Peyer's patch (tissue), 4 donors: ENCODE results near the gene KRTAP23-1. TPM values are rescaled to one million over a fixed set of nuclear protein-coding genes. Genes with fewer than 3 reads are reported as not detected.
A peak's percentile ranks its signal among the peaks of the same experiment; 100 is the strongest.

Experiments
- DNase-seq, 3 donors: peaks; one replicate each; pipeline ENCODE4 v3.0.0-alpha.2; 2017 to 2019
- H3K27ac ChIP-seq, 4 donors: fragments of 200-600 bp; sonication (generic); one replicate each; pipeline ENCODE4 v1.5.1; 2016 to 2019
- H3K27me3 ChIP-seq, 2 donors: fragments of 200-600 bp; sonication (generic); one replicate each; pipeline ENCODE4 v1.5.1; 2019
- H3K36me3 ChIP-seq, 3 donors: fragments of 200-600 bp; sonication (generic); one replicate each; pipeline ENCODE4 v1.5.1; 2016 to 2019
- H3K4me1 ChIP-seq, 4 donors: fragments of 200-600 bp; sonication (generic); one replicate each; pipeline ENCODE4 v1.5.1; 2016 to 2019
- H3K4me3 ChIP-seq, 4 donors: fragments of 200-600 bp; sonication (generic); 1 replicate in 3 of 4; 2 replicates in 1 of 4; pipeline ENCODE4 v1.5.1; 2016 to 2019; ENCODE audit warnings: mild to moderate bottlenecking in 1 of 4
- H3K9me3 ChIP-seq, 4 donors: fragments of 200-600 bp; sonication (generic); one replicate each; pipeline ENCODE4 v1.5.1; 2016 to 2019; ENCODE audit warnings: mild to moderate bottlenecking in 1 of 4
- CTCF ChIP-seq, 6 experiments: fragments of 450-650 bp in 4 of 6; fragments of 200-600 bp in 2 of 6; sonication (generic) in 1 of 6; IDR thresholded peaks; one replicate each; pipeline ENCODE4 v1.5.1; 2017 to 2019; ENCODE audit warnings: antibody characterized with exemption in 6 of 6, mild to moderate bottlenecking in 3 of 6, moderate library complexity in 1 of 6
- POLR2A ChIP-seq, 2 donors: fragments of 450-650 bp; IDR thresholded peaks; one replicate each; pipeline ENCODE4 v1.5.1; 2017; ENCODE audit warnings: antibody characterized with exemption in 2 of 2, mild to moderate bottlenecking in 2 of 2, moderate library complexity in 2 of 2
- total RNA-seq, 4 donors: library from RNA; depleted of rRNA; stranded (reverse); fragments of >200 nt; gene quantifications; one replicate each; pipeline ENCODE4 v1.1.0, GENCODE V29; 2016

The KRTAP23-1 gene
- total RNA-seq, 4 donors from 2014 or later, result not detected

- Histone ChIP-seq H3K4me3 (no peak overlapping the region), H3K4me1 (no peaks in the 10 kb centered on the region), H3K9me3 (no peaks in the 10 kb centered on the region), H3K27ac (no peak overlapping the region), H3K27me3 (no peaks in the 10 kb centered on the region), H3K36me3 (no peaks in the 10 kb centered on the region)
- TF ChIP-seq POLR2A (IDR thresholded peaks at IDR 0.05), result no peak
- TF ChIP-seq CTCF (IDR thresholded peaks at IDR 0.05), result no peak
- no peak for DNase-seq
These were observed 6.1 kb upstream of the KRTAP23-1 start for GRCh38 chr21:30354308-30355005.

- Histone ChIP-seq H3K27ac (no peak overlapping the region), H3K36me3 (no peaks in the 10 kb centered on the region), H3K4me1 (no peaks in the 10 kb centered on the region), H3K27me3 (no peaks in the 10 kb centered on the region), H3K9me3 (no peaks in the 10 kb centered on the region), H3K4me3 (no peak overlapping the region)
- no peak for DNase-seq
- TF ChIP-seq POLR2A (IDR thresholded peaks at IDR 0.05), result no peak
- TF ChIP-seq CTCF (IDR thresholded peaks at IDR 0.05), result no peak
These were observed 3.1 kb upstream of the KRTAP23-1 start for GRCh38 chr21:30351534-30351933.

- Histone ChIP-seq H3K4me1 (no peaks in the 10 kb centered on the region), H3K27ac (no peak overlapping the region), H3K27me3 (no peaks in the 10 kb centered on the region), H3K9me3 (no peaks in the 10 kb centered on the region), H3K36me3 (no peaks in the 10 kb centered on the region), H3K4me3 (no peak overlapping the region)
- no peak for DNase-seq
- TF ChIP-seq CTCF (IDR thresholded peaks at IDR 0.05) (no peak), POLR2A (IDR thresholded peaks at IDR 0.05) (no peak)
These were observed 1.2 kb upstream of the KRTAP23-1 start for GRCh38 chr21:30349572-30349971.

- Histone ChIP-seq H3K9me3 (no peaks in the 10 kb centered on the region), H3K27ac (no peak overlapping the region), H3K4me1 (no peaks in the 10 kb centered on the region), H3K36me3 (no peaks in the 10 kb centered on the region), H3K27me3 (no peaks in the 10 kb centered on the region), H3K4me3 (no peak overlapping the region)
- no peak for DNase-seq
- TF ChIP-seq POLR2A (IDR thresholded peaks at IDR 0.05) (no peak), CTCF (IDR thresholded peaks at IDR 0.05) (no peak)
These were observed 3.4 kb downstream of the KRTAP23-1 start for GRCh38 chr21:30345014-30345413.

- no peak overlapping the region for H3K27ac ChIP-seq
- TF ChIP-seq CTCF (IDR thresholded peaks at IDR 0.05) (peak in 5 of 6 experiments; percentile 35 to 70 (median 62)), POLR2A (IDR thresholded peaks at IDR 0.05) (no peak)
- H3K36me3 ChIP-seq, result no peaks in the 10 kb centered on the region
- no peaks in the 10 kb centered on the region for H3K27me3 ChIP-seq
- no peaks in the 10 kb centered on the region for H3K4me1 ChIP-seq
- no peak overlapping the region for H3K4me3 ChIP-seq
- DNase-seq, result peak in 1 of 3 donors; percentile 75
- H3K9me3 ChIP-seq, result no peaks in the 10 kb centered on the region
These were observed 7.5 kb downstream of the KRTAP23-1 start for GRCh38 chr21:30340714-30341573.
